CD4-positive, alpha-beta T cell (primary cell): ENCODE data around the gene FHL3. TPM values are rescaled to one million over a fixed set of nuclear protein-coding genes. Genes with fewer than 3 reads are reported as not detected.
A peak's percentile ranks its signal among the peaks of the same experiment; 100 is the strongest.

Experiments
- ATAC-seq: fragments of 200-7000 bp; cut with Tn5 transposase; one replicate; pipeline ENCODE4 v1.10.0; 2022; ENCODE audit warnings: mild to moderate bottlenecking; ENCODE audit not compliant: poor library complexity
- CTCF ChIA-PET: fragments of 350-600 bp; sonication (Branson Sonifier 250); formaldehyde crosslinking; loops from one replicate; lab custom pipeline; 2021; ENCODE audit warnings: antibody characterized with exemption, inconsistent platforms; lab: Charles Lee
- POLR2A ChIA-PET: fragments of 350-600 bp; sonication (Branson Sonifier 250); formaldehyde crosslinking; loops from one replicate; lab custom pipeline; 2021; ENCODE audit warnings: antibody characterized with exemption, inconsistent platforms; lab: Charles Lee
- DNase-seq, 14 experiments: peaks; one replicate each; pipeline ENCODE4 v3.0.0-alpha.2; 2013 to 2020; ENCODE audit warnings: mixed read lengths in 2 of 14
- H3K27ac ChIP-seq, 2 donors: one replicate each; pipeline versions ENCODE4 v1.5.1 to v1.7.0; 2013; ENCODE audit warnings: low read length in 2 of 2, low read depth in 1 of 2, mild to moderate bottlenecking in 1 of 2
- H3K27me3 ChIP-seq, 2 experiments: 1 replicate in 1 of 2; 2 replicates in 1 of 2; pipeline versions ENCODE4 v1.6.1 to v1.7.0; 2013; ENCODE audit warnings: low read length in 2 of 2, control low read depth in 1 of 2, mild to moderate bottlenecking in 1 of 2, moderate library complexity in 1 of 2; ENCODE audit not compliant: insufficient read depth in 2 of 2, control insufficient read depth in 1 of 2
- H3K36me3 ChIP-seq: one replicate; pipeline ENCODE4 v1.6.1; 2013; ENCODE audit warnings: low read length, control low read depth; ENCODE audit not compliant: insufficient read depth
- H3K4me1 ChIP-seq: one replicate; pipeline ENCODE4 v1.6.1; 2013; ENCODE audit warnings: low read length, control low read depth; ENCODE audit not compliant: insufficient read depth
- H3K4me3 ChIP-seq: one replicate; pipeline ENCODE4 v1.5.1; 2013; ENCODE audit warnings: mild to moderate bottlenecking, low read length, moderate library complexity
- H3K9me3 ChIP-seq, 2 experiments: 1 replicate in 1 of 2; 2 replicates in 1 of 2; pipeline versions ENCODE4 v1.6.1 to v1.7.0; 2013; ENCODE audit warnings: low read length in 2 of 2, mild to moderate bottlenecking in 2 of 2, control low read depth in 1 of 2, moderate library complexity in 1 of 2; ENCODE audit not compliant: control insufficient read depth in 1 of 2, insufficient read depth in 1 of 2
- H3K27ac Mint-ChIP-seq: one replicate; pipeline ENCODE4 v1.8.0; 2020; ENCODE audit warnings: mixed read lengths
- H3K27me3 Mint-ChIP-seq: one replicate; pipeline ENCODE4 v1.8.0; 2021; ENCODE audit warnings: mixed read lengths
- H3K36me3 Mint-ChIP-seq: one replicate; pipeline ENCODE4 v1.8.0; 2021; ENCODE audit warnings: low read depth, mixed read lengths
- H3K4me1 Mint-ChIP-seq: one replicate; pipeline ENCODE4 v1.8.0; 2021; ENCODE audit warnings: low read depth, mixed read lengths
- H3K4me3 Mint-ChIP-seq: one replicate; pipeline ENCODE4 v1.8.0; 2020; ENCODE audit warnings: mild to moderate bottlenecking, mixed read lengths
- H3K9me3 Mint-ChIP-seq: one replicate; pipeline ENCODE4 v1.8.0; 2020; ENCODE audit warnings: mixed read lengths
- CTCF ChIP-seq: fragments of 200-600 bp; IDR thresholded peaks from one replicate; pipeline ENCODE4 v1.8.0; 2022; ENCODE audit warnings: antibody characterized with exemption, mild to moderate bottlenecking
- intact Hi-C, 2 experiments: fragments of 100-400 bp; cut with DNase I in 1 of 2; cut with micrococcal nuclease in 1 of 2; formaldehyde crosslinking; loops; one replicate each; pipeline versions ENCODE4 v1.15.1 to v1.9.0; 2023 to 2025; cut with DNase I, micrococcal nuclease
- total RNA-seq, 174 experiments: library from RNA in 2 of 174; stranded (reverse) in 2 of 174; gene quantifications; one replicate each; pipeline ENCODE4 v1.2.3 and lab custom pipeline; 2021 to 2026

FHL3 gene
- total RNA-seq, 2 experiments from 2014 or later = 3.4 to 3.7 TPM

GRCh38 chr1:37995751-37996345, 9.5 kb downstream of the FHL3 start:
- Mint-ChIP-seq H3K27ac (peak overlapping the region; percentile 73), H3K4me3 (peak overlapping the region; percentile 70), H3K27me3 (no peaks in the 10 kb centered on the region), H3K36me3 (no peaks in the 10 kb centered on the region), H3K9me3 (no peaks in the 10 kb centered on the region), H3K4me1 (peaks cover 24% of the 10 kb centered on the region)
- DNase-seq (peak in 3 of 14 experiments; percentile 33 to 54 (median 39)), ATAC-seq (peak; percentile 47)
- no peaks in the 10 kb centered on the region for H3K27me3 ChIP-seq
- H3K9me3 ChIP-seq = no peaks in the 10 kb centered on the region
- ChIA-PET CTCF (no interaction called here), POLR2A (no interaction called here)
- peak overlapping the region in 1 of 2 donors; percentile 21 for H3K27ac ChIP-seq
- intact Hi-C loops = no loop called here
- H3K36me3 ChIP-seq = peaks cover 11% of the 10 kb centered on the region
- no peak for TF ChIP-seq CTCF
- H3K4me3 ChIP-seq = peak overlapping the region; percentile 12
- H3K4me1 ChIP-seq = peaks cover 37% of the 10 kb centered on the region

GRCh38 chr1:37994886-37995566, 10.3 kb downstream of the FHL3 start:
- POLR2A ChIA-PET = interaction anchor here (1.2 to 2.0 kb wide), 3 partner anchors 9 to 187 kb away, joined by 3 to 11 read pairs (median 4); partner anchors contain the start of genes C1orf122, UTP11 and YRDC
- peak in 1 of 14 experiments; percentile 21 for DNase-seq
- H3K9me3 Mint-ChIP-seq = no peaks in the 10 kb centered on the region
- Histone ChIP-seq H3K27ac (peak overlapping the region; percentile 5 to 17), H3K4me3 (no peak overlapping the region), H3K27me3 (no peaks in the 10 kb centered on the region), H3K4me1 (peaks cover 36% of the 10 kb centered on the region), H3K36me3 (peaks cover 11% of the 10 kb centered on the region), H3K9me3 (no peaks in the 10 kb centered on the region)
- intact Hi-C loops = loop anchor here in 1 of 2 experiments (5.0 kb wide), 1 partner anchor 303 kb away; the partner anchor contains the start of gene CDCA8
- ATAC-seq = no peak
- H3K4me1 Mint-ChIP-seq = peaks cover 23% of the 10 kb centered on the region
- H3K4me3 Mint-ChIP-seq = peak overlapping the region; percentile 78
- CTCF ChIA-PET = no interaction called here
- TF ChIP-seq CTCF = no peak
- peaks cover 3% of the 10 kb centered on the region for H3K36me3 Mint-ChIP-seq
- H3K27me3 Mint-ChIP-seq = no peaks in the 10 kb centered on the region
- peak overlapping the region; percentile 73 for H3K27ac Mint-ChIP-seq

GRCh38 chr1:37989361-37989930, 15.9 kb downstream of the FHL3 start:
- no peaks in the 10 kb centered on the region for H3K9me3 ChIP-seq
- Mint-ChIP-seq H3K36me3 (peaks cover 44% of the 10 kb centered on the region), H3K27me3 (no peaks in the 10 kb centered on the region), H3K27ac (peak overlapping the region; percentile 79), H3K9me3 (no peaks in the 10 kb centered on the region), H3K4me3 (peak overlapping the region; percentile 100), H3K4me1 (peaks cover 28% of the 10 kb centered on the region)
- no peaks in the 10 kb centered on the region for H3K27me3 ChIP-seq
- DNase-seq = peak in 11 of 14 experiments; percentile 22 to 66 (median 35)
- CTCF ChIA-PET = interaction anchor here (0.9 to 2.7 kb wide), 6 partner anchors 11 to 299 kb away, joined by 3 to 16 read pairs (median 5); partner anchors contain the start of gene UTP11
- peak overlapping the region; percentile 64 to 72 for H3K27ac ChIP-seq
- peak overlapping the region; percentile 100 for H3K4me3 ChIP-seq
- intact Hi-C loops = loop anchor here in 1 of 2 experiments (2.0 to 5.0 kb wide), 3 partner anchors 42 to 183 kb away; partner anchors contain the start of genes C1orf122 and INPP5B
- ATAC-seq = peak; percentile 50
- H3K36me3 ChIP-seq = peaks cover 33% of the 10 kb centered on the region
- H3K4me1 ChIP-seq = peaks cover 27% of the 10 kb centered on the region
- POLR2A ChIA-PET = interaction anchor here (0.5 to 2.0 kb wide), 6 partner anchors 9 to 475 kb away, joined by 3 to 9 read pairs (median 3); partner anchors contain the start of genes MEAF6 and UTP11
- no peak for TF ChIP-seq CTCF
